PFSK-1 (cell line): ENCODE measurements around the gene KRT23.

Experiments used
- FOXP2 ChIP-seq: optimal IDR thresholded peaks from 2 replicates; pipeline ENCODE3; 2011; ENCODE audit warnings: borderline replicate concordance, control low read depth, inconsistent platforms; ENCODE audit not compliant: insufficient read depth; ENCODE audit errors: extremely low read length, extremely low read depth
- POLR2AphosphoS5 ChIP-seq: IDR thresholded peaks from 2 replicates; pipeline ENCODE4 v1.6.1; 2012; ENCODE audit warnings: low read depth, mild to moderate bottlenecking, control low read depth, low read length, moderate library complexity
- REST ChIP-seq, 2 experiments: IDR thresholded peaks; 2 replicates each; pipeline versions ENCODE4 v1.6.1 to v1.8.0; 2011 to 2012; ENCODE audit warnings: low read depth in 2 of 2, low read length in 2 of 2, control low read depth in 1 of 2, inconsistent platforms in 1 of 2, mild to moderate bottlenecking in 1 of 2, moderate library complexity in 1 of 2; ENCODE audit not compliant: insufficient read depth in 1 of 2
- SIN3A ChIP-seq: IDR thresholded peaks from 2 replicates; pipeline ENCODE4 v1.6.1; 2012; ENCODE audit warnings: mild to moderate bottlenecking, low read length, moderate library complexity, borderline replicate concordance; ENCODE audit not compliant: insufficient read depth
- TAF1 ChIP-seq: IDR thresholded peaks from 2 replicates; pipeline ENCODE4 v1.6.1; 2012; ENCODE audit warnings: low read length, control low read depth, borderline replicate concordance; ENCODE audit not compliant: insufficient read depth

GRCh38 chr17:40952661-40953060 lies 15.2 kb upstream of the KRT23 start:
- no peak for TF ChIP-seq TAF1
- no peak for TF ChIP-seq POLR2AphosphoS5
- TF ChIP-seq REST (IDR thresholded peaks at IDR 0.05; ENCODE audit: insufficient read depth in 1 of 2, low read depth in 2 of 2, low read length in 2 of 2): no peak
- no peak for TF ChIP-seq SIN3A
- no peak for TF ChIP-seq FOXP2
